Tibial nerve (tissue), 4 donors: ENCODE measurements around the gene AUTS2.

Experiments used
- EP300 ChIP-seq, 2 donors: sonication (generic); formaldehyde crosslinking; IDR thresholded peaks; one replicate each; pipeline ENCODE4 v1.6.1; 2017; ENCODE audit warnings: antibody characterized with exemption in 2 of 2, mild to moderate bottlenecking in 1 of 2
- POLR2A ChIP-seq, 2 donors: fragments of 450-650 bp; IDR thresholded peaks; one replicate each; pipeline ENCODE4 v1.6.1; 2017; ENCODE audit warnings: antibody characterized with exemption in 2 of 2, mild to moderate bottlenecking in 2 of 2, moderate library complexity in 2 of 2
- TF ChIP-seq, protein P1 (sequence below), 5 experiments: fragments of 200-600 bp in 3 of 5; fragments of 450-650 bp in 2 of 5; sonication (generic) in 3 of 5; IDR thresholded peaks; one replicate each; pipeline ENCODE4 v1.5.1; 2016 to 2019; ENCODE audit warnings: antibody characterized with exemption in 5 of 5, mild to moderate bottlenecking in 3 of 5, moderate library complexity in 2 of 5

DNA sequence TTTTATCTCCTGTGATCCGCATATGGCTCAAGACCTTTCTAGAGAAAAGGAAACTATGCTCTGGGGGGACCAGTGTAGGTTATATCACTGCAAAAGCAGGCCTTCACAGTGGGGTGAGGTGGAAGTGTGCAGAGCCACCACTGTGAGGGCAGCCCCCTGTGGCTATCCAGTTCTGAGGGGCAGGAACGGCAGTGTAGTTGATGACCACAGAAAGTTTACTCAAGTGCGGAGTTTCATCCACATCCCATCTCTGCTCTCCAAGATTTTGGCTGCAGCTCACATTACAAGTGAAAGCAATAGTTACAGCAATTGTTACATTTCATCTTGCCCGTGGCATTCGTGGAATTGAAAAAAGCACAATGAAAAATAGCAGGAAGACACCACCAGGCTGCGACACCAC is 1187.8 kb downstream of the AUTS2 start:
- no peak for TF ChIP-seq POLR2A (IDR thresholded peaks at IDR 0.05)
- TF ChIP-seq, protein P1, sequence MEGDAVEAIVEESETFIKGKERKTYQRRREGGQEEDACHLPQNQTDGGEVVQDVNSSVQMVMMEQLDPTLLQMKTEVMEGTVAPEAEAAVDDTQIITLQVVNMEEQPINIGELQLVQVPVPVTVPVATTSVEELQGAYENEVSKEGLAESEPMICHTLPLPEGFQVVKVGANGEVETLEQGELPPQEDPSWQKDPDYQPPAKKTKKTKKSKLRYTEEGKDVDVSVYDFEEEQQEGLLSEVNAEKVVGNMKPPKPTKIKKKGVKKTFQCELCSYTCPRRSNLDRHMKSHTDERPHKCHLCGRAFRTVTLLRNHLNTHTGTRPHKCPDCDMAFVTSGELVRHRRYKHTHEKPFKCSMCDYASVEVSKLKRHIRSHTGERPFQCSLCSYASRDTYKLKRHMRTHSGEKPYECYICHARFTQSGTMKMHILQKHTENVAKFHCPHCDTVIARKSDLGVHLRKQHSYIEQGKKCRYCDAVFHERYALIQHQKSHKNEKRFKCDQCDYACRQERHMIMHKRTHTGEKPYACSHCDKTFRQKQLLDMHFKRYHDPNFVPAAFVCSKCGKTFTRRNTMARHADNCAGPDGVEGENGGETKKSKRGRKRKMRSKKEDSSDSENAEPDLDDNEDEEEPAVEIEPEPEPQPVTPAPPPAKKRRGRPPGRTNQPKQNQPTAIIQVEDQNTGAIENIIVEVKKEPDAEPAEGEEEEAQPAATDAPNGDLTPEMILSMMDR (IDR thresholded peaks at IDR 0.05), result no peak
- no peak for TF ChIP-seq EP300 (IDR thresholded peaks at IDR 0.05)
